AG09319 (cell line): ENCODE measurements around the gene RPLP2.

Experiments used
- DNase-seq: peaks from one replicate; pipeline ENCODE4 v3.0.0-alpha.2; 2010; ENCODE audit warnings: low read depth; ENCODE audit errors: extremely low read depth
- TF ChIP-seq, protein P1 (sequence below): IDR thresholded peaks from 2 replicates; pipeline ENCODE4 v1.5.1; 2011; ENCODE audit warnings: low read depth, mild to moderate bottlenecking, inconsistent platforms, low read length, moderate library complexity

RPLP2 gene

GRCh38 chr11:790721-791564 lies 18.8 kb upstream of the RPLP2 start:
- no peak for DNase-seq
- TF ChIP-seq, protein P1, sequence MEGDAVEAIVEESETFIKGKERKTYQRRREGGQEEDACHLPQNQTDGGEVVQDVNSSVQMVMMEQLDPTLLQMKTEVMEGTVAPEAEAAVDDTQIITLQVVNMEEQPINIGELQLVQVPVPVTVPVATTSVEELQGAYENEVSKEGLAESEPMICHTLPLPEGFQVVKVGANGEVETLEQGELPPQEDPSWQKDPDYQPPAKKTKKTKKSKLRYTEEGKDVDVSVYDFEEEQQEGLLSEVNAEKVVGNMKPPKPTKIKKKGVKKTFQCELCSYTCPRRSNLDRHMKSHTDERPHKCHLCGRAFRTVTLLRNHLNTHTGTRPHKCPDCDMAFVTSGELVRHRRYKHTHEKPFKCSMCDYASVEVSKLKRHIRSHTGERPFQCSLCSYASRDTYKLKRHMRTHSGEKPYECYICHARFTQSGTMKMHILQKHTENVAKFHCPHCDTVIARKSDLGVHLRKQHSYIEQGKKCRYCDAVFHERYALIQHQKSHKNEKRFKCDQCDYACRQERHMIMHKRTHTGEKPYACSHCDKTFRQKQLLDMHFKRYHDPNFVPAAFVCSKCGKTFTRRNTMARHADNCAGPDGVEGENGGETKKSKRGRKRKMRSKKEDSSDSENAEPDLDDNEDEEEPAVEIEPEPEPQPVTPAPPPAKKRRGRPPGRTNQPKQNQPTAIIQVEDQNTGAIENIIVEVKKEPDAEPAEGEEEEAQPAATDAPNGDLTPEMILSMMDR: no peak

DNA sequence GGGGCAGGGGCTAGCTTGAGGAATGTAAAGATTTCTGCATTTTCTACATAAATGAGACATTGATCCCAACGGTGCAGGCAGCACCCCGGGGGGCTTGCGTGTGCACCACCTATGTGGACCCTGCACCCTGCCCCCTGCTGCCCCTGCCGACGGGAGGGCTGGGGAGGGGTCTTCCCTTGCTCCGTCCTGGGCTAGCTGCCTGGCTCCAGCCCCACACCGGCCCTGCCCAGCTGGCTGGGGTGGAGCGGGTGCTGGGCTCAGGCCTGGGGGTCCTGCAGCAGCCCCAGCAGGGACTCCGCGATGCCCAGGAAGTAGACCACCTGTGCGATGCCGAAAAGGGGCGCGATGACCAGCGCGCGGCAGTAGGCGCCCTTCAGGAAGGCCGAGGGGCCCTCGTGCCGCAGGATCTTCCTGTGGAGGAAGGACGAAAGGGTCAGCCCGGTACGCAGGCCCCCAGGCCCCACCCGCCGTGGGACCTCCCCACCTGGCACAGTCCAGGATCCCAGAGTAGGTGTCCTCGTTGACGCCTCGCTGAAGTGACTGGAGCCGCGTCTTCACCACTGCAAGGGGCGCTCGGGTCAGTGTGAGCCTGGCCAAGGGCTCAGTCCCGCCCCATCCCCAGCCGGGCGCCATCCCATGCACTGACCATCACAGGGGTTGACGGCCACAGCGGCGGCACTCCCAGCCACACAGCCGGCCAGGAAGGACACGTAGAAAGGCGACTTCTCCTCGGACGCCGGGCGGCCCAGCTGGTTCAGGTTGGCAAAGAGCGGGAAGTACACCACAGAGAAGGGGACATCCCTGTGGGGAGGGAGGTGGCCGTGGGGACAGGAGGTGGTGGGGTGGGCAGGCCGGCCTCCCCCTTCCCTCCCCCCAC lies 17.9 kb upstream of the RPLP2 start:
- DNase-seq: no peak
- TF ChIP-seq, protein P1: no peak

- no peak for DNase-seq
- TF ChIP-seq, protein P1: no peak
Observed at GRCh38 chr11:792535-792821, 17.3 kb upstream of the RPLP2 start.

GRCh38 chr11:792873-793272 lies 16.9 kb upstream of the RPLP2 start:
- TF ChIP-seq, protein P1: no peak
- DNase-seq: no peak

- TF ChIP-seq, protein P1: no peak
- no peak for DNase-seq
Observed at GRCh38 chr11:793556-793955, 16.2 kb upstream of the RPLP2 start.

- no peak for DNase-seq
- TF ChIP-seq, protein P1: no peak
Observed at GRCh38 chr11:794013-794765, 15.6 kb upstream of the RPLP2 start.
